OCI-LY3 (cell line): ENCODE results near the gene NPIPA1.

Experiments used
- H2AFZ ChIP-seq: fragments of 200-600, 300-600 bp; shearing (Covaris generic); 2 replicates; pipeline ENCODE4 v1.6.0; 2014; ENCODE audit warnings: antibody characterized with exemption, low read depth, low read length
- H3K27ac ChIP-seq: fragments of 200-600, 300-600 bp; sonication (generic); 2 replicates; pipeline ENCODE4 v1.5.1; 2014; ENCODE audit warnings: mild to moderate bottlenecking, low read length, moderate library complexity, mixed read lengths
- H3K27me3 ChIP-seq: fragments of 200-600, 300-600 bp; sonication (generic); 2 replicates; pipeline ENCODE4 v1.6.1; 2014; ENCODE audit warnings: low read depth, low read length, mixed read lengths
- H3K36me3 ChIP-seq: fragments of 200-600, 300-600 bp; sonication (generic); replicated peaks from 2 replicates; pipeline ENCODE3; 2014; ENCODE audit warnings: low read depth, low read length, mixed read lengths
- H3K4me1 ChIP-seq: fragments of 300-600, 200-600 bp; sonication (generic); 2 replicates; pipeline ENCODE4 v1.6.1; 2014; ENCODE audit warnings: low read length, mixed read lengths
- H3K4me2 ChIP-seq: fragments of 200-600, 300-600 bp; sonication (generic); 2 replicates; pipeline ENCODE4 v1.6.1; 2014; ENCODE audit warnings: low read length, mixed read lengths
- H3K4me3 ChIP-seq: fragments of 300-600, 200-600 bp; sonication (generic); 2 replicates; pipeline ENCODE4 v1.5.1; 2014; ENCODE audit warnings: antibody characterized with exemption, mild to moderate bottlenecking, low read length, moderate library complexity
- H3K79me2 ChIP-seq: fragments of 300-600, 200-600 bp; shearing (Covaris generic); 2 replicates; pipeline ENCODE4 v1.6.1; 2014; ENCODE audit warnings: mild to moderate bottlenecking, low read length, mixed read lengths
- H3K9ac ChIP-seq: fragments of 300-600, 200-600 bp; shearing (Covaris generic); 2 replicates; pipeline ENCODE4 v1.6.0; 2014; ENCODE audit warnings: mild to moderate bottlenecking, low read length, moderate library complexity
- H3K9me3 ChIP-seq: fragments of 200-600, 300-600 bp; shearing (Covaris generic); 2 replicates; pipeline ENCODE4 v1.6.1; 2014; ENCODE audit warnings: low read length, mixed read lengths; ENCODE audit not compliant: insufficient read depth
- H4K20me1 ChIP-seq: fragments of 200-600, 300-600 bp; sonication (generic); 2 replicates; pipeline ENCODE4 v1.6.1; 2016; ENCODE audit warnings: low read length, mixed read lengths; ENCODE audit not compliant: insufficient read depth
- CTCF ChIP-seq: fragments of 200-600, 300-600 bp; sonication (generic); IDR thresholded peaks from 2 replicates; pipeline ENCODE4 v1.5.1; 2014; ENCODE audit warnings: antibody characterized with exemption, low read length, low read depth
- EZH2phosphoT487 ChIP-seq: fragments of 200-600 bp; shearing (Covaris generic); IDR thresholded peaks from 2 replicates; pipeline ENCODE4 v1.6.1; 2018; ENCODE audit warnings: antibody characterized with exemption, mixed run types, low read depth

Gene NPIPA1

GRCh38 chr16:14955546-14956231, 18.4 kb downstream of the NPIPA1 start:
- H3K4me1 ChIP-seq = no peaks in the 10 kb centered on the region
- H3K9ac ChIP-seq = no peak overlapping the region
- H3K4me2 ChIP-seq = no peak overlapping the region
- H3K79me2 ChIP-seq = no peaks in the 10 kb centered on the region
- TF ChIP-seq EZH2phosphoT487 (no peak), CTCF (no peak)
- H2AFZ ChIP-seq = no peak overlapping the region
- H3K27me3 ChIP-seq = peaks cover 8% of the 10 kb centered on the region; the same call in 1 of the 2 replicates
- no peaks in the 10 kb centered on the region for H3K9me3 ChIP-seq
- H3K36me3 ChIP-seq = no peaks in the 10 kb centered on the region
- no peaks in the 10 kb centered on the region for H4K20me1 ChIP-seq
- H3K27ac ChIP-seq = no peak overlapping the region
- H3K4me3 ChIP-seq = no peak overlapping the region

- H3K4me1 ChIP-seq = no peaks in the 10 kb centered on the region
- H3K27ac ChIP-seq = no peak overlapping the region
- TF ChIP-seq EZH2phosphoT487 (no peak), CTCF (no peak)
These were observed 20.5 kb downstream of the NPIPA1 start for GRCh38 chr16:14957576-14958322.

GRCh38 chr16:14958323-14958600, 21.0 kb downstream of the NPIPA1 start:
- Histone ChIP-seq H3K36me3 (no peaks in the 10 kb centered on the region), H2AFZ (no peak overlapping the region), H3K4me3 (no peak overlapping the region), H3K79me2 (no peaks in the 10 kb centered on the region), H3K27ac (no peak overlapping the region), H4K20me1 (no peaks in the 10 kb centered on the region), H3K4me1 (no peaks in the 10 kb centered on the region), H3K27me3 (peaks cover 19% of the 10 kb centered on the region), H3K9ac (no peak overlapping the region), H3K4me2 (no peak overlapping the region), H3K9me3 (no peaks in the 10 kb centered on the region)
- TF ChIP-seq CTCF (no peak), EZH2phosphoT487 (no peak)

More at GRCh38 chr16:14957576-14958322, 20.5 kb downstream of the NPIPA1 start:
- H2AFZ ChIP-seq = no peak overlapping the region
- peaks cover 18% of the 10 kb centered on the region; the same call in 1 of the 2 replicates for H3K27me3 ChIP-seq
- H3K4me2 ChIP-seq = no peak overlapping the region
- no peaks in the 10 kb centered on the region for H3K9me3 ChIP-seq
- no peaks in the 10 kb centered on the region for H3K36me3 ChIP-seq
- no peaks in the 10 kb centered on the region for H3K79me2 ChIP-seq
- no peaks in the 10 kb centered on the region for H4K20me1 ChIP-seq
- no peak overlapping the region for H3K4me3 ChIP-seq
- no peak overlapping the region for H3K9ac ChIP-seq

- Histone ChIP-seq H3K36me3 (no peaks in the 10 kb centered on the region), H3K79me2 (no peaks in the 10 kb centered on the region), H3K4me2 (no peak overlapping the region), H4K20me1 (no peaks in the 10 kb centered on the region), H3K4me3 (no peak overlapping the region), H3K4me1 (no peaks in the 10 kb centered on the region), H3K27me3 (peaks cover 26% of the 10 kb centered on the region), H3K9ac (no peak overlapping the region), H2AFZ (no peak overlapping the region), H3K9me3 (no peaks in the 10 kb centered on the region), H3K27ac (no peak overlapping the region)
- TF ChIP-seq EZH2phosphoT487 = no peak
- no peak for TF ChIP-seq CTCF
These were observed 21.7 kb downstream of the NPIPA1 start for GRCh38 chr16:14958970-14959369.
